Type B pancreatic cell (in vitro differentiated cells): ENCODE data around the gene TAF10. TPM values are rescaled to one million over a fixed set of nuclear protein-coding genes. Genes with fewer than 3 reads are reported as not detected.

Experiments
- DNase-seq: peaks from one replicate; pipeline ENCODE4 v3.0.0; 2021; ENCODE audit warnings: mixed read lengths; ENCODE audit not compliant: unreplicated experiment; ENCODE audit errors: extremely low spot score
- H3K27ac Mint-ChIP-seq: 2 replicates; pipeline ENCODE4 v1.8.0; 2021; ENCODE audit warnings: mild to moderate bottlenecking, mixed read lengths
- H3K27me3 Mint-ChIP-seq: 2 replicates; pipeline ENCODE4 v1.8.0; 2021; ENCODE audit warnings: mixed read lengths
- H3K36me3 Mint-ChIP-seq: 2 replicates; pipeline ENCODE4 v1.8.0; 2021; ENCODE audit warnings: mixed read lengths
- H3K4me1 Mint-ChIP-seq: one replicate; pipeline ENCODE4 v1.8.0; 2021; ENCODE audit warnings: mixed read lengths; ENCODE audit not compliant: unreplicated experiment
- H3K4me3 Mint-ChIP-seq: 2 replicates; pipeline ENCODE4 v1.8.0; 2021; ENCODE audit warnings: mild to moderate bottlenecking, mixed read lengths
- H3K9me3 Mint-ChIP-seq: 2 replicates; pipeline ENCODE4 v1.8.0; 2021; ENCODE audit warnings: mixed read lengths
- total RNA-seq: library from RNA; stranded (reverse); gene quantifications from 2 replicates; pipeline ENCODE4 v1.2.1, GENCODE V29; 2021; ENCODE audit warnings: low replicate concordance
- TF ChIP-seq, protein P1 (sequence below): fragments of 200-600 bp; sonication (generic); conservative IDR thresholded peaks from 2 replicates; pipeline ENCODE4 v1.5.0; 2021; ENCODE audit warnings: antibody characterized with exemption, mild to moderate bottlenecking

Gene TAF10
- total RNA-seq, 1 donor from 2014 or later: 121 TPM

DNA sequence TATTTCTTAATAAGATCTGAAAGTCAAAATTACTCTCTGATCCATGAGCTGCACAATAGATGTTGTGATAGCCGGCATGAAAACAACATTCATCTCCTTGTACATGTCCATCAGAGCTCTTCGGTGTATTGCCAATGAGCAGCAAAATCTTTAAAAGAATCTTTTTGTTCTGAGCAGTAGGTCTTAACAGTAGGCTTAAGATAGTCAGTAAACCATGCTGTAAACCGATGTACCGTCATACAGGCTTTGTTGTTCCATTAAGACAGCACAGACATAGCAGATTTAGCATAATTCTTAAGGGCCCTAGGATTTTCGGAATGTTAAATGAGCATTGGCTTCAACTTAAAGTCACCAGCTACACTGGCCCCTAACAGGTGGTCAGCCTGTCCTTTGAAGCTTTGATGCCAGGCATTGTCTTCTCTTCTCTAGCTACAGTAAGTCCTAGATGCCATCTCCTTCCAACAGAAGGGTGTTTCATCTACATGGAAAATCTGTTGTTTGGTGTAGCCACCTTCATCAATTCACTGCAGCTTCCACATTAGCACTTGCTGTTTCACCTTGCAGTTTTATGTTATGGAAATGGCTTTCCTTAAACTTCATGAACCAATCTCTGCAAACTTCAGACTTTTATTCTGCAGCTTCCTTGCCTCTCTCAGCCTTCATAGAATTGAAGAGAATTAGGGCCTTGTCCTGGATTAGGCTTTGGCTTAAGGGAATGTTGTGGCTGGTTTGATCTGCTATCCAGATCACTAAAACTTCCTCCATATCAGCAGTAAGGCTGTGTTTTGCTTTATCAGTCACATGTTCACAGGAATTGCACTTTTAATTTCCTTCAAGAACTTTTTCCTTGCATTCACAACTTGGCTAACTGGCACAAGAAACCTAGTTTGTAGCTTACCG is 37.0 kb downstream of the TAF10 start:
- no peaks in the 10 kb centered on the region for H3K27me3 Mint-ChIP-seq
- peaks cover 12% of the 10 kb centered on the region for H3K4me1 Mint-ChIP-seq
- H3K9me3 Mint-ChIP-seq: no peaks in the 10 kb centered on the region
- no peak overlapping the region for H3K4me3 Mint-ChIP-seq
- TF ChIP-seq, protein P1, sequence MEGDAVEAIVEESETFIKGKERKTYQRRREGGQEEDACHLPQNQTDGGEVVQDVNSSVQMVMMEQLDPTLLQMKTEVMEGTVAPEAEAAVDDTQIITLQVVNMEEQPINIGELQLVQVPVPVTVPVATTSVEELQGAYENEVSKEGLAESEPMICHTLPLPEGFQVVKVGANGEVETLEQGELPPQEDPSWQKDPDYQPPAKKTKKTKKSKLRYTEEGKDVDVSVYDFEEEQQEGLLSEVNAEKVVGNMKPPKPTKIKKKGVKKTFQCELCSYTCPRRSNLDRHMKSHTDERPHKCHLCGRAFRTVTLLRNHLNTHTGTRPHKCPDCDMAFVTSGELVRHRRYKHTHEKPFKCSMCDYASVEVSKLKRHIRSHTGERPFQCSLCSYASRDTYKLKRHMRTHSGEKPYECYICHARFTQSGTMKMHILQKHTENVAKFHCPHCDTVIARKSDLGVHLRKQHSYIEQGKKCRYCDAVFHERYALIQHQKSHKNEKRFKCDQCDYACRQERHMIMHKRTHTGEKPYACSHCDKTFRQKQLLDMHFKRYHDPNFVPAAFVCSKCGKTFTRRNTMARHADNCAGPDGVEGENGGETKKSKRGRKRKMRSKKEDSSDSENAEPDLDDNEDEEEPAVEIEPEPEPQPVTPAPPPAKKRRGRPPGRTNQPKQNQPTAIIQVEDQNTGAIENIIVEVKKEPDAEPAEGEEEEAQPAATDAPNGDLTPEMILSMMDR: no peak
- H3K27ac Mint-ChIP-seq: no peak overlapping the region
- DNase-seq: no peak
- peaks cover 10% of the 10 kb centered on the region for H3K36me3 Mint-ChIP-seq

DNA sequence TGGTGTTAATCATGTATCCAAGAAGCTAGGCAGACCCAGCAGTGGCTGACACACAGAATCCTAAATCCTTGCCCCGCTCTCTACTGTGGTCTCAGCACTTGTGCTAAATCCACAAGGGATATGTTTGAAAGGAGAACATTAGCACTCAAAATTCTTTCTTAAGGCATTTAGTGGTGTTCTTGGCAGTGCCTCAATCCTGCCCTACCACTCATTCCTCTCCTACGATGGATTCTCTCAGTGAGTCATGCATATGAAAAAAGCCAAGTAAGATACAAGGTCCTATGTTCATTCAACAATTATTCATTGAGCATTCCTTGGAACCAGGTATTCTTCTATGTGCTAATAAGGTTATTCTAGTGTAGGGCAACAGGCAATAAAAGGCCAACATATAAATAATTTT is 39.8 kb downstream of the TAF10 start:
- TF ChIP-seq, protein P1: no peak
- Mint-ChIP-seq H3K36me3 (peaks cover 15% of the 10 kb centered on the region), H3K4me1 (peaks cover 18% of the 10 kb centered on the region)

DNA sequence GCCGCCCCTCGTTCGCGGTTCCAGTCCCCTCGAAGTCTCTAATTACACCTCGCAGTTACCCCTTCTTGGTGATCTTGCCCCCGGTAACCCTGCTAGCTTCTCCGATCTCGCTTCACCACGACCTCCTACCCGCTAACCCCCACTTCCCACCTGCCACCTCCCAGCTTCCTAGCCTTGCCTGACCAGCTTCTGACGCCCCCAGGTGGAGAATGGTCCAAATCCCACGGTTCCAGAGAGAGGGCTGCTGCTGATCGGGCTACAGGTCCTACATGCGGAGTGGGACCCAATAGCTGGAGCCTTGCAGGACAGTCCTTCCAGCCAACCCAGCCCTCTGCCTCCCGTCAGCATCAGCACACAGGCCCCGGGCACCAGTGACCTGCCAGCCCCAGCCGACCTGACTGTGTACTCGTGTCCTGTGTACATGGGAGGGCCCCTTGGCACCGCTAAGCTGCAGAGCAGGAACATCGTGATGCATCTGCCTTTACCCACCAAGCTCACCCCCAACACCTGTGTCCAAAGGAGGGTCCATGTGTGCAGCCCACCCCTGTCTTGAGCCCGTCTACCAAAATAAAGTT is 40.5 kb downstream of the TAF10 start:
- Mint-ChIP-seq H3K27ac (no peak overlapping the region), H3K36me3 (peaks cover 15% of the 10 kb centered on the region), H3K4me3 (no peak overlapping the region), H3K9me3 (no peaks in the 10 kb centered on the region), H3K27me3 (no peaks in the 10 kb centered on the region), H3K4me1 (peaks cover 13% of the 10 kb centered on the region)
- TF ChIP-seq, protein P1: no peak
- no peak for DNase-seq

More for the DNA sequence above, 39.8 kb downstream of the TAF10 start:
- H3K27ac Mint-ChIP-seq: no peak overlapping the region
- H3K27me3 Mint-ChIP-seq: no peaks in the 10 kb centered on the region
- no peak for DNase-seq
- H3K9me3 Mint-ChIP-seq: no peaks in the 10 kb centered on the region
- H3K4me3 Mint-ChIP-seq: no peak overlapping the region

DNA sequence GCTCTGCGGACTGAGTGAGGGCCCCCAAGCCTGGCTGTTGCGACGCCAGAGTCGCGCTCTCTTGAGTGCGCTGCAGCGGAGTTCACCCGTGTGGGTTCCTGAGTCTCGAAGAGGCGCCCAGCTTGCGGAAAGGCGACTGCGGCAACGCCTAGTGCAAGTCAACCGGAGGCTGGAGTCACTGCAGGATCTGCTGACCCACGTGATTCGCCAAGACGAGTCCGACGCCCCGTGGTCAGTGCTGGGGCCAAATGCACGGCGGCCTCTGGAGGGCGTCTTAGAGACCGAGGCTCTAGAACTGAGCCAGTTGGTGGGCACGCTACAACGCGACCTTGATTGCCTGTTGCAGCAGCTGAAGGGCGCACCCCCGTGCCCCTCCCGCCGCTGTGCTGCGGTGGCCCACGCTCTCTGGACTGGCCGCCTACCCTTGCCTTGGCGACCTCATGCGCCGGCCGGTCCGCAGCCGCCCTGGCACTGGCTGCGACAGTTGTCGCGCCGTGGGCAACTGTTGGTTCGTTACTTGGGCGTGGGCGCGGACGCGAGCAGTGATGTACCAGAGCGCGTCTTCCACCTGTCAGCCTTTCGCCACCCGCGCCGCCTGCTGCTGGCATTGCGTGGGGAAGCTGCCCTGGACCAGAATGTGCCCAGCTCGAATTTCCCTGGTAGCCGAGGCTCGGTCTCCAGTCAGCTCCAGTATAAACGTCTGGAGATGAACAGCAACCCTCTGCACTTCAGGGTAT is 41.2 kb downstream of the TAF10 start:
- DNase-seq: no peak
- no peak overlapping the region for H3K27ac Mint-ChIP-seq
- TF ChIP-seq, protein P1: no peak

DNA sequence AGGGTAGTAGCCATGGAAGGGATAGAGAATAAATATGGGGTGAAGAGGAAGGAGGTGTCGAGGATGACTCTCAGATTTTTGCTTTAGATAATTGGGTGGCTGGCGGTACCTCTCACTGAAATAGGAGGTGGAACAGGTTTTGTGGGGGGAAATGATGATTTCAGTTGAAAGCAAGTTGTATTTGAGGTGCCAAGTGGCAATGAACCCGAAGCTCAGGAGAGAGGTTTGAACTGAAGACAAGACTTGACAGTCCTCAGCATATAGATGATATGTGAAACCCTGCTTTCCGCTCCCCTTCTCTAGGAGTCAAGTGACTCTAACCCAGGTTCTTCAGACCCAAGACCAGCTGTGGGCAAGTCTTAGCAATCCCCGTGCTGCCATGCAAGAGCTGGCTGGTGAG is 42.3 kb downstream of the TAF10 start:
- H3K9me3 Mint-ChIP-seq: no peaks in the 10 kb centered on the region
- TF ChIP-seq, protein P1: no peak
- peaks cover 17% of the 10 kb centered on the region for H3K36me3 Mint-ChIP-seq
- no peak overlapping the region for H3K4me3 Mint-ChIP-seq
- no peaks in the 10 kb centered on the region for H3K27me3 Mint-ChIP-seq
- no peak overlapping the region for H3K27ac Mint-ChIP-seq
- no peak for DNase-seq
- peaks cover 6% of the 10 kb centered on the region for H3K4me1 Mint-ChIP-seq

More for the DNA sequence above, 41.2 kb downstream of the TAF10 start:
- H3K4me1 Mint-ChIP-seq: peaks cover 10% of the 10 kb centered on the region
- no peaks in the 10 kb centered on the region for H3K27me3 Mint-ChIP-seq
- no peaks in the 10 kb centered on the region for H3K9me3 Mint-ChIP-seq
- peaks cover 15% of the 10 kb centered on the region for H3K36me3 Mint-ChIP-seq
- H3K4me3 Mint-ChIP-seq: no peak overlapping the region
